A549 (cell line): Measurements from ENCODE around the gene EYA3. TPM values are rescaled to one million over a fixed set of nuclear protein-coding genes. Genes with fewer than 3 reads are reported as not detected.

Source experiments
- ATAC-seq, 2 experiments: fragments of 200-7000 bp in 1 of 2; fragments of >200 bp in 1 of 2; cut with Nextera tagmentation in 1 of 2; cut with Tn5 transposase in 1 of 2; 3 replicates each; pipeline versions ENCODE4 v1.8.0 to v1.9.1; 2018 to 2020; ENCODE audit warnings: mild to moderate bottlenecking in 1 of 2, moderate library complexity in 1 of 2
- CTCF ChIA-PET: fragments of 300-600 bp; sonication (Branson Sonifier 250); formaldehyde crosslinking; extraction: SDS; loops from one replicate; lab custom pipeline; 2021; ENCODE audit warnings: antibody characterized with exemption, inconsistent platforms; lab: Yijun Ruan, JAX
- POLR2A ChIA-PET: fragments of 350-600 bp; formaldehyde crosslinking; extraction: SDS; loops from one replicate; lab custom pipeline; 2021; ENCODE audit warnings: antibody characterized with exemption, inconsistent platforms; lab: Yijun Ruan, JAX
- DNase-seq, 2 experiments: peaks; one replicate each; pipeline versions ENCODE4 v3.0.0 to v3.0.0-alpha.2; 2011 to 2016; ENCODE audit warnings: low read depth in 1 of 2, low spot score in 1 of 2
- FAIRE-seq: peaks from 2 replicates; lab custom pipeline; 2011; peaks lifted over from hg19 to GRCh38; lab: Jason Lieb, UNC
- H3K27ac ChIP-seq, 2 experiments: fragments of >200 bp; sonication (Bioruptor Twin); formaldehyde crosslinking; 3 replicates each; pipeline ENCODE4 v1.5.1; 2016 to 2017
- H3K4me1 ChIP-seq: fragments of >200 bp; sonication (Bioruptor Twin); formaldehyde crosslinking; 3 replicates; pipeline ENCODE4 v1.6.1; 2016
- H3K4me2 ChIP-seq: fragments of >200 bp; sonication (Bioruptor Twin); formaldehyde crosslinking; 3 replicates; pipeline ENCODE4 v1.6.1; 2016
- H3K4me3 ChIP-seq: fragments of >200 bp; sonication (Bioruptor Twin); formaldehyde crosslinking; 3 replicates; pipeline ENCODE4 v1.5.1; 2016
- H3K9me3 ChIP-seq: fragments of >200 bp; sonication (Bioruptor Twin); formaldehyde crosslinking; 3 replicates; pipeline ENCODE4 v1.6.1; 2016
- CBX2 ChIP-seq: fragments of 200-600 bp; sonication (generic); IDR thresholded peaks from 2 replicates; pipeline ENCODE4 v1.6.1; 2016; ENCODE audit warnings: low read depth, mild to moderate bottlenecking, borderline replicate concordance
- CBX8 ChIP-seq: fragments of 200-600 bp; sonication (generic); IDR thresholded peaks from 2 replicates; pipeline ENCODE4 v1.6.1; 2016
- CTCF ChIP-seq: fragments of >200 bp; sonication (Bioruptor Twin); formaldehyde crosslinking; IDR thresholded peaks from 3 replicates; pipeline ENCODE4 v1.5.1; 2016
- E2F6 ChIP-seq: IDR thresholded peaks from 2 replicates; pipeline ENCODE4 v1.6.1; 2012; ENCODE audit warnings: low read depth, borderline replicate concordance
- EP300 ChIP-seq, 2 experiments: fragments of >200 bp; sonication (Bioruptor Twin); formaldehyde crosslinking; IDR thresholded peaks; 2 replicates in 1 of 2; 3 replicates in 1 of 2; pipeline ENCODE4 v1.6.1; 2016 to 2017
- FOXS1 ChIP-seq: fragments of 250-450 bp; sonication (Bioruptor Pico); IDR thresholded peaks from 2 replicates; pipeline ENCODE4 v1.5.0; 2020; ENCODE audit warnings: mild to moderate bottlenecking, moderate library complexity
- HDAC2 ChIP-seq: fragments of 200-600 bp; sonication (generic); IDR thresholded peaks from 2 replicates; pipeline ENCODE4 v1.6.1; 2016
- HOXB13 ChIP-seq: fragments of 250-450 bp; sonication (Bioruptor Pico); IDR thresholded peaks from 2 replicates; pipeline ENCODE4 v1.5.0; 2020; ENCODE audit warnings: low read depth, mild to moderate bottlenecking, moderate library complexity
- JUN ChIP-seq, 2 experiments: fragments of >200 bp; sonication (Bioruptor Twin); formaldehyde crosslinking; IDR thresholded peaks; 2 replicates in 1 of 2; 3 replicates in 1 of 2; pipeline ENCODE4 v1.6.1; 2016 to 2017
- KDM5A ChIP-seq: fragments of 200-600 bp; sonication (generic); IDR thresholded peaks from 2 replicates; pipeline ENCODE4 v1.6.1; 2016; ENCODE audit warnings: antibody characterized with exemption, mild to moderate bottlenecking
- NPAS2 ChIP-seq: fragments of 250-450 bp; sonication (Bioruptor Pico); IDR thresholded peaks from 2 replicates; pipeline ENCODE4 v1.8.0; 2022; ENCODE audit warnings: mild to moderate bottlenecking, moderate library complexity, borderline replicate concordance
- NR3C1 ChIP-seq: fragments of >200 bp; sonication (Bioruptor Twin); formaldehyde crosslinking; IDR thresholded peaks from 3 replicates; pipeline ENCODE4 v1.6.1; 2017
- PBX3 ChIP-seq: IDR thresholded peaks from 2 replicates; pipeline ENCODE4 v1.6.1; 2012
- RARB ChIP-seq: fragments of 250-450 bp; sonication (Bioruptor Pico); IDR thresholded peaks from 2 replicates; pipeline ENCODE4 v1.8.0; 2021; ENCODE audit warnings: mild to moderate bottlenecking, moderate library complexity
- REST ChIP-seq: fragments of 200-600 bp; sonication (generic); IDR thresholded peaks from 2 replicates; pipeline ENCODE4 v1.6.1; 2016; ENCODE audit warnings: antibody characterized with exemption, mild to moderate bottlenecking, moderate library complexity
- SREBF2 ChIP-seq: fragments of 450-650 bp; IDR thresholded peaks from 2 replicates; pipeline ENCODE4 v1.6.1; 2014; ENCODE audit warnings: mild to moderate bottlenecking, moderate library complexity
- ZFP36 ChIP-seq: fragments of 450-650 bp; IDR thresholded peaks from 2 replicates; pipeline ENCODE4 v1.6.1; 2014; ENCODE audit warnings: borderline replicate concordance; ENCODE audit not compliant: partially characterized antibody
- WGBS: methylation state at CpG from one replicate; pipeline ENCODE4 v1.1.6; 2017; ENCODE audit errors: missing lambda C conversion rate; 5-methylcytosine and 5-hydroxymethylcytosine counted together
- polyA plus RNA-seq, 4 experiments: library from polyadenylated mRNA; depleted of rRNA in 3 of 4; stranded (reverse); fragments of >200 nt; fragmentation: RNase III in 1 of 4; extraction: RNeasy Plus Mini Kit Qiagen cat#74134 plus additional on column Dnase treatment in 1 of 4; gene quantifications; 2 replicates in 3 of 4; 3 replicates in 1 of 4; pipeline ENCODE4 v1.2.3, GENCODE V29; 2011 to 2017

The EYA3 gene
- polyA plus RNA-seq, 2 of the 4 experiments (the other 2 are of a cell fraction), result 5.7 to 9.3 TPM

GRCh38 chr1:28028873-28029654, 59.3 kb downstream of the EYA3 start:
- Histone ChIP-seq H3K9me3 (no peaks in the 10 kb centered on the region), H3K27ac (no peak overlapping the region), H3K4me2 (no peak overlapping the region), H3K4me1 (no peaks in the 10 kb centered on the region), H3K4me3 (no peak overlapping the region)
- ChIA-PET POLR2A (no interaction called here), CTCF (no interaction called here)
- FAIRE-seq (no peak), ATAC-seq (no peak), DNase-seq (no peak)
- TF ChIP-seq PBX3 (no peak), SREBF2 (no peak), NPAS2 (CRISPR knock-in tag) (no peak), CBX8 (no peak), KDM5A (no peak), REST (no peak), FOXS1 (no peak), JUN (IDR thresholded peaks at IDR 0.05) (no peak), EP300 (IDR thresholded peaks at IDR 0.05) (no peak), E2F6 (no peak), HDAC2 (no peak), CBX2 (no peak), HOXB13 (no peak)
- WGBS, result 93% methylated on average over 3 of the region's 3 CpGs

GRCh38 chr1:28027660-28028059, 60.8 kb downstream of the EYA3 start:
- CTCF ChIA-PET, result interaction anchor here (1.2 kb wide), 1 partner anchor 48 kb away, joined by 3 read pairs; no protein-coding TSS in a partner anchor
- Histone ChIP-seq H3K4me3 (no peak overlapping the region), H3K9me3 (no peaks in the 10 kb centered on the region), H3K27ac (no peak overlapping the region), H3K4me2 (no peak overlapping the region), H3K4me1 (no peaks in the 10 kb centered on the region)
- no peak for FAIRE-seq
- ATAC-seq, result no peak
- DNase-seq, result no peak
- TF ChIP-seq RARB (CRISPR knock-in tag) (no peak), CBX2 (no peak), CTCF (no peak), SREBF2 (no peak), NR3C1 (no peak), ZFP36 (no peak)
- POLR2A ChIA-PET, result no interaction called here
